Measurements from ENCODE around the gene CACHD1.

- TF ChIP-seq, protein P1, sequence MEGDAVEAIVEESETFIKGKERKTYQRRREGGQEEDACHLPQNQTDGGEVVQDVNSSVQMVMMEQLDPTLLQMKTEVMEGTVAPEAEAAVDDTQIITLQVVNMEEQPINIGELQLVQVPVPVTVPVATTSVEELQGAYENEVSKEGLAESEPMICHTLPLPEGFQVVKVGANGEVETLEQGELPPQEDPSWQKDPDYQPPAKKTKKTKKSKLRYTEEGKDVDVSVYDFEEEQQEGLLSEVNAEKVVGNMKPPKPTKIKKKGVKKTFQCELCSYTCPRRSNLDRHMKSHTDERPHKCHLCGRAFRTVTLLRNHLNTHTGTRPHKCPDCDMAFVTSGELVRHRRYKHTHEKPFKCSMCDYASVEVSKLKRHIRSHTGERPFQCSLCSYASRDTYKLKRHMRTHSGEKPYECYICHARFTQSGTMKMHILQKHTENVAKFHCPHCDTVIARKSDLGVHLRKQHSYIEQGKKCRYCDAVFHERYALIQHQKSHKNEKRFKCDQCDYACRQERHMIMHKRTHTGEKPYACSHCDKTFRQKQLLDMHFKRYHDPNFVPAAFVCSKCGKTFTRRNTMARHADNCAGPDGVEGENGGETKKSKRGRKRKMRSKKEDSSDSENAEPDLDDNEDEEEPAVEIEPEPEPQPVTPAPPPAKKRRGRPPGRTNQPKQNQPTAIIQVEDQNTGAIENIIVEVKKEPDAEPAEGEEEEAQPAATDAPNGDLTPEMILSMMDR (IDR thresholded peaks at IDR 0.05 in 8 of 11, conservative IDR thresholded peaks at IDR 0.05 in 3 of 11): no peak
- TF ChIP-seq POLR2A (IDR thresholded peaks at IDR 0.05) (no peak), POLR2AphosphoS5 (IDR thresholded peaks at IDR 0.05) (no peak)
These were observed 57.9 kb downstream of the CACHD1 start for GRCh38 chr1:64527786-64528185.
